Ishikawa (cell line): ENCODE data around the gene C11orf21.

Experiments used
- CEBPB ChIP-seq: IDR thresholded peaks from 2 replicates; pipeline ENCODE4 v1.6.1; 2012
- CREB1 ChIP-seq: IDR thresholded peaks from 2 replicates; pipeline ENCODE4 v1.6.1; 2012; ENCODE audit warnings: low read depth
- EGR1 ChIP-seq: IDR thresholded peaks from 2 replicates; pipeline ENCODE4 v1.6.1; 2012
- EP300 ChIP-seq: IDR thresholded peaks from 2 replicates; pipeline ENCODE4 v1.6.1; 2012; ENCODE audit warnings: borderline replicate concordance
- FOXM1 ChIP-seq: IDR thresholded peaks from 2 replicates; pipeline ENCODE4 v1.6.1; 2012; ENCODE audit warnings: low read depth, borderline replicate concordance
- MAX ChIP-seq: IDR thresholded peaks from 2 replicates; pipeline ENCODE4 v1.6.1; 2012
- NFIC ChIP-seq: IDR thresholded peaks from 2 replicates; pipeline ENCODE4 v1.6.1; 2012
- RAD21 ChIP-seq: IDR thresholded peaks from 2 replicates; pipeline ENCODE4 v1.6.1; 2012; ENCODE audit warnings: low read depth
- REST ChIP-seq: IDR thresholded peaks from 2 replicates; pipeline ENCODE4 v1.6.1; 2012; ENCODE audit warnings: low read depth, mild to moderate bottlenecking
- TAF1 ChIP-seq: IDR thresholded peaks from 2 replicates; pipeline ENCODE4 v1.6.1; 2012; ENCODE audit warnings: low read depth, mild to moderate bottlenecking
- TCF12 ChIP-seq: IDR thresholded peaks from 2 replicates; pipeline ENCODE4 v1.6.1; 2012; ENCODE audit warnings: low read depth
- TEAD4 ChIP-seq: IDR thresholded peaks from 2 replicates; pipeline ENCODE4 v1.6.1; 2012
- USF1 ChIP-seq: IDR thresholded peaks from 2 replicates; pipeline ENCODE4 v1.6.1; 2012
- YY1 ChIP-seq: IDR thresholded peaks from 2 replicates; pipeline ENCODE4 v1.6.1; 2012; ENCODE audit warnings: low read depth
- ZBTB7A ChIP-seq: IDR thresholded peaks from 2 replicates; pipeline ENCODE4 v1.6.1; 2012; ENCODE audit warnings: low read depth

The C11orf21 gene

DNA sequence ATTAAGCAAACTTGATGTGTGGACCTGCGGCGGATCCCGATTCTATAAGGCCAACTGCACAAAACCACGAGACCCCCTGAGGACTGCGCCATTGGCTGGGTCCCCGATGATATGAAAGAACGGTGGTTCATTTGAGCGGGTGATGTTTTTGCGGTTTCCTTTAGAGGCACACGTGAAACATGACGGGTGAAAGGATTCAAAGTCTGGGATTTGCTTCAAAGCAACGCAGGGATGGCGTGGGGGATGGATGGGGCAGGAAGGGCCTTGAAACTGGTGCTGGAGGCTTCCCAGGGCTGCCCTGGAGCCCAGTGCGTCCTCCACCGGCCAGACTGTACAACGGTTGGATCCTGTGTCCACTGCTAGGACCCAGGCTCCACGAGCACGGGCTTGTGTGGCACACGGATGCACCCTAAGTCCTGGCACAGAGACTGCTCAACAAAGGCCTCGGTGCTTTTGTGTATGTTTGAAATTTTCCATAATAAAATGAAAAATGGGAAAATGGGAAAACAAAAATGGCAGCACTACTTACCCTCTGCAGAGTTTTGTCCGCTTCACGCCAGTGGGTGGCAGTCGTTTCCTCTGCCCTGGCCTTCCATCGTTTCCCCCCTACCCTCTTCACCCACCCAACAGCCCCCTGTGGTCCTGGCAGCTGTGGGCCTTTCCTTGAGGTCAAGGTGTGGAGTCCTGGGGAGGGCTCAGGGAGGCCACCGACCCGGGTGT, 35.0 kb downstream of the C11orf21 start:
- TF ChIP-seq EGR1 (no peak), REST (no peak), ZBTB7A (no peak), NFIC (no peak)

DNA sequence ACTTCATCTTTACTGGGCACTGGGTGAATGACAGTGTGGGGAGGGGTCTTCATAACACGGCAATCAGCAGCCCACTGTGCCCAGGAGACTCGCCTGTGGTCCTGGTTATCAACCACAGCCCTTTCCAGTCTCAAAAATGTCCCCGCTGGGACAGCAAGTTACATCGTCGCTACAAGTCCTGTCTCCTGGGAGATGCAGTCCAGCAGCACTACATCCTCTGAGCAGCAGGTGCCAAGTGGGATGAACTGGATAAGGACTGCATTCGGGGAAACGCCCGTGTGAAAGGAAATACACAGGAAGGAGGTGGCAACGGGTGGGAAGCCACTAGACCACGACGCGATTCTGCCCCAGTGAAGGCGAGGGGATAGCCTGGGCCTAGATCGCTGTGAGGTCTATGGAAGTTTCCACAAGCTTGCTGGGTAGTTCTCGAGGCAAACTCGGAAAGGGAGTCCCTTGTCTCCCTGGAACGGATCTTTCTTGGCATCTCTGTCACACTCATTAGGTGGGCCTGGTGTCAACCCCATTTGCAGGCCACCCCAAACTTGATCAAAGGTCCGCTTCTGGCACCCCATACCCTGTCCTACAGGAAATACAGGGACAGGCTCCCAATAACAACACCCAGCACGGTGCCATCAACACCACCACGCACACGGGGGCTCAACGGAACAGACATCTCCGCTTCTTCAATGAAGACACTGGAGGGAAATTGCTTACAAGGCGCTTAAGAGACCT, 35.7 kb downstream of the C11orf21 start:
- TF ChIP-seq TEAD4: no peak
- TF ChIP-seq CREB1: no peak
- no peak for TF ChIP-seq CEBPB
- no peak for TF ChIP-seq MAX
- no peak for TF ChIP-seq ZBTB7A
- no peak for TF ChIP-seq RAD21
- no peak for TF ChIP-seq TCF12
- no peak for TF ChIP-seq REST
- no peak for TF ChIP-seq NFIC
- TF ChIP-seq USF1: no peak
- TF ChIP-seq FOXM1: no peak
- no peak for TF ChIP-seq EGR1
- no peak for TF ChIP-seq YY1
- no peak for TF ChIP-seq TAF1
- no peak for TF ChIP-seq EP300

DNA sequence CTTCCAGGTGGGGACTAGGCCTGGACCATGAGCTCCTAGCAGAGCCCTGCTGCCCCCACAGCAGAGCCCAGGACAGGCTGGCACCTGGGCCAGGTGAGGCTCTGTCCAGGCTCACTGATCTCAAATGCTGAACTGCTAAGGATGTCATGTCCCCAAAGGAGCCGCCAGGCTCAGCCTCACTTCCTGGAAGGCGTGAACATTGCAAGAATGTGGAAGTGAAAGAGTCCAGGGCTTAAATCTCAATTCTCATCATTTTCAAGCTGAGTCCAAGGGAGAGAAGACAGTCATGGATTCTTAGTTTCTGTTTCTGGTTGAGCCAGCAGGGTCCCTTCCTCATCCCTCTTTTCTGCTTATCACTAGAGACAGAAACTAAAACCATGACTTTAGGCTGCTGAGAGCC, 36.3 kb downstream of the C11orf21 start:
- TF ChIP-seq RAD21 (no peak), EGR1 (no peak), CREB1 (no peak), TEAD4 (no peak), TCF12 (no peak), EP300 (no peak), MAX (no peak), TAF1 (no peak)

DNA sequence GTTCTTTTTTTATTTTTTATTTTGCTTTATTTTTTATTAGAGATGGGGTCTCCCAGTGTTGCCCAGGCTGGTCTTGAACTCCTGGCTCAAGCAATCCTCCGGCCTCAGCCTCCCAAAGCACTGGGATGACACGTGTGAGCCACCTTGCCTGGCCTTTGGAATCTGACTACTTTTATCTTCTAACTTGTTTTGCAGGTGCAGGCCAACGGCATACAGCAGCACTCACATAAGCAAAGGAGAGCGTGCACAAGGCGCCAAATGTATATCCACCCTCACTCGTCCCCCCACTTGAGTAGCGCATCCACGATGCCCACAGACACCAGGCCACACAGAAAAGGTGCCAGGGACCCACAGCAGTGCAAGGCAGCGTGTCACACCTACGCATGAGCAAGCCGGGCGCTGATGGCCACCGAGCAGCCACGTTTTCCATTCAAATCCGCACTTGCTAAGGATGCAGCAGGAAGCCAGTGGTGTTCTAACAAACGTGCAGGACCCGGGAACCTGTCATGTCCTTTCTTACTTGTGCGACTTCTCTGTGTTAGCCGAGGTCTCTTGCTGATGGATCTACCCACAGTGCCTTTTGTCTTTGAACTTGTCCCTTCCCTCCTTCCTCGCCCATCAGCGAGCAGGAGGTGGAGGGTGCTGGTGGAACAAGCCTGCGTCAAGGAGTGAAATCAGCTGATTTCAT, 37.2 kb downstream of the C11orf21 start:
- TF ChIP-seq ZBTB7A: no peak

DNA sequence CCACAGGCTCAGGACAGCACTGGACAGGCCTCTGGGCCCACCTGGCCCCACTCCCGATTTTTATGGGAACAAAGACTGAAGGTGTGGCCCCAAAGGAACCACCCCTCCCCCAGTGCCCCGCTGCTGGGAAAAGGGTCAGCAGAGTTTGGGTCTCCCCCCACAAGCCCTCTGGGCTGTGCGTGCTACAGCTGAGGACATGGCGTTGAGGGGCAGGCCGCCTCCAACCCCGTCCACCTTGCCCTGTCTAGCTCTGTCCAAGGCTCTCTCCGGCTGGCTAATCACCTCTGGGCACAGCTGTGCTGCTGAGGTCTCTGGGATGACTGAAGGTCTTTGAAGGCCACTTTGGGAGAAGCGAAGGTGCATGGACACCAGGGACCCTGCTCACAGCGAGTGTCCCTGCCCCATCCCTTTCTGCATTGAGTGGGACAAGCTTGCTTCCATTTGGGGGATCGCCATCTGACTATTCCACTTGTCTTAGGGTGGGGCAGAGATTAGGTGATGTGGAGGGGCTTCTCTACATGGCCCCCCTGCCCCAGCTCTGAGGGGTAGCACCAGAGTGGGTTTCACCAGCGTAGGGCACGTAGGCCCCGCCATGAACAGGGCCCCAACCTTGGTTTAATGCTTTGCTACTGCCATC, 37.9 kb downstream of the C11orf21 start:
- no peak for TF ChIP-seq RAD21
- TF ChIP-seq ZBTB7A: no peak
- no peak for TF ChIP-seq TAF1
- TF ChIP-seq REST: no peak
- no peak for TF ChIP-seq EP300
- TF ChIP-seq FOXM1: no peak
- TF ChIP-seq TCF12: no peak
